ENCODE results near the gene SH3BP1. TPM values are rescaled to one million over a fixed set of nuclear protein-coding genes. Genes with fewer than 3 reads are reported as not detected.
A peak's percentile ranks its signal among the peaks of the same experiment; 100 is the strongest.

The SH3BP1 gene
- polyA plus RNA-seq, 2 of the 4 experiments (the other 2 are of a cell fraction), result 1.8 to 2.7 TPM

DNA sequence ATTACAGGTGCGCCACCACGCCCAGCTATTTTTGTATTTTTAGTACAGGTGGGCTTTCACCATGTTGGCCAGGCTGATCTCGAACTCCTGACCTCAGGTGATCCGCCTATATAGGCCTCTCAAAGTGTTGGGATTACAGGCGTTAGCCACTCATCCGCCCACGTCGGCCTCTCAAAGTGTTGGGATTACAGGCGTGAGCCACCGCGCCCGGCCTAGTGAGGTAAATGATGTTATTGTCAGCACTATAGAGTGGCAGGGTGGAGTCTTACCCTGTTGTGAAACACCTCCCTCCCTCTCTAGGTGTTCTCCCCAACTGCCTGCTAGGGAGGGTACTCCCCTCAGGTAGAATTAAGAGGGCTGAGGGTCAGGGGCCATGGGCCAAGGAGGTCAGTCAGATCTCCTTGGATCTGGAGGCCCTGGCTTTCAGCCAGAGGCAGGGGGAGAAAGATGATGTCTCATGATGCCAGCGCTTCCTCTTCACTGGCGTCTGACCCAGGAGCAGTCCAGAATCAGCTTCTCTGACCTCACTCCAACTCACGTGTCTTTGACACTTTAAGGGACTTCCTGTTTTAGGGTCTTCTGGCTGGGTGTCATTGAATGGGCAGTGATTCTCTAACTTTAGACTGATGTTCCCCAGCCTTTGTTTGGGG, 28.9 kb upstream of the SH3BP1 start:
- H3K4me1 ChIP-seq, result peaks cover 9% of the 10 kb centered on the region; the same call in 2 of the 3 replicates
- 91% methylated on average over 14 of the region's 15 CpGs for WGBS (ENCODE audit: missing lambda C conversion rate)
- ATAC-seq, result no peak
- TF ChIP-seq, protein P1, sequence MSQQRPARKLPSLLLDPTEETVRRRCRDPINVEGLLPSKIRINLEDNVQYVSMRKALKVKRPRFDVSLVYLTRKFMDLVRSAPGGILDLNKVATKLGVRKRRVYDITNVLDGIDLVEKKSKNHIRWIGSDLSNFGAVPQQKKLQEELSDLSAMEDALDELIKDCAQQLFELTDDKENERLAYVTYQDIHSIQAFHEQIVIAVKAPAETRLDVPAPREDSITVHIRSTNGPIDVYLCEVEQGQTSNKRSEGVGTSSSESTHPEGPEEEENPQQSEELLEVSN (IDR thresholded peaks at IDR 0.05; ENCODE audit: borderline replicate concordance, low read depth), result no peak
- TF ChIP-seq KDM1A (IDR thresholded peaks at IDR 0.05; ENCODE audit: low read depth), result no peak
- no peak for TF ChIP-seq CEBPB (IDR thresholded peaks at IDR 0.05)
- TF ChIP-seq GATA3 (IDR thresholded peaks at IDR 0.05; ENCODE audit: borderline replicate concordance), result no peak
- TF ChIP-seq NFE2L2 (conservative IDR thresholded peaks at IDR 0.05; ENCODE audit: low read length), result no peak
- TF ChIP-seq SMC3 (IDR thresholded peaks at IDR 0.05), result no peak
- TF ChIP-seq, protein P2, sequence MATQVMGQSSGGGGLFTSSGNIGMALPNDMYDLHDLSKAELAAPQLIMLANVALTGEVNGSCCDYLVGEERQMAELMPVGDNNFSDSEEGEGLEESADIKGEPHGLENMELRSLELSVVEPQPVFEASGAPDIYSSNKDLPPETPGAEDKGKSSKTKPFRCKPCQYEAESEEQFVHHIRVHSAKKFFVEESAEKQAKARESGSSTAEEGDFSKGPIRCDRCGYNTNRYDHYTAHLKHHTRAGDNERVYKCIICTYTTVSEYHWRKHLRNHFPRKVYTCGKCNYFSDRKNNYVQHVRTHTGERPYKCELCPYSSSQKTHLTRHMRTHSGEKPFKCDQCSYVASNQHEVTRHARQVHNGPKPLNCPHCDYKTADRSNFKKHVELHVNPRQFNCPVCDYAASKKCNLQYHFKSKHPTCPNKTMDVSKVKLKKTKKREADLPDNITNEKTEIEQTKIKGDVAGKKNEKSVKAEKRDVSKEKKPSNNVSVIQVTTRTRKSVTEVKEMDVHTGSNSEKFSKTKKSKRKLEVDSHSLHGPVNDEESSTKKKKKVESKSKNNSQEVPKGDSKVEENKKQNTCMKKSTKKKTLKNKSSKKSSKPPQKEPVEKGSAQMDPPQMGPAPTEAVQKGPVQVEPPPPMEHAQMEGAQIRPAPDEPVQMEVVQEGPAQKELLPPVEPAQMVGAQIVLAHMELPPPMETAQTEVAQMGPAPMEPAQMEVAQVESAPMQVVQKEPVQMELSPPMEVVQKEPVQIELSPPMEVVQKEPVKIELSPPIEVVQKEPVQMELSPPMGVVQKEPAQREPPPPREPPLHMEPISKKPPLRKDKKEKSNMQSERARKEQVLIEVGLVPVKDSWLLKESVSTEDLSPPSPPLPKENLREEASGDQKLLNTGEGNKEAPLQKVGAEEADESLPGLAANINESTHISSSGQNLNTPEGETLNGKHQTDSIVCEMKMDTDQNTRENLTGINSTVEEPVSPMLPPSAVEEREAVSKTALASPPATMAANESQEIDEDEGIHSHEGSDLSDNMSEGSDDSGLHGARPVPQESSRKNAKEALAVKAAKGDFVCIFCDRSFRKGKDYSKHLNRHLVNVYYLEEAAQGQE (IDR thresholded peaks at IDR 0.05), result no peak
- no peak for TF ChIP-seq ZFP36 (IDR thresholded peaks at IDR 0.05; ENCODE audit: borderline replicate concordance, partially characterized antibody)
- no peak for TF ChIP-seq ZNF302 (CRISPR knock-in tag; IDR thresholded peaks at IDR 0.05)
- no peak for TF ChIP-seq FOSB (CRISPR knock-in tag; IDR thresholded peaks at IDR 0.05)
- TF ChIP-seq, protein P3, sequence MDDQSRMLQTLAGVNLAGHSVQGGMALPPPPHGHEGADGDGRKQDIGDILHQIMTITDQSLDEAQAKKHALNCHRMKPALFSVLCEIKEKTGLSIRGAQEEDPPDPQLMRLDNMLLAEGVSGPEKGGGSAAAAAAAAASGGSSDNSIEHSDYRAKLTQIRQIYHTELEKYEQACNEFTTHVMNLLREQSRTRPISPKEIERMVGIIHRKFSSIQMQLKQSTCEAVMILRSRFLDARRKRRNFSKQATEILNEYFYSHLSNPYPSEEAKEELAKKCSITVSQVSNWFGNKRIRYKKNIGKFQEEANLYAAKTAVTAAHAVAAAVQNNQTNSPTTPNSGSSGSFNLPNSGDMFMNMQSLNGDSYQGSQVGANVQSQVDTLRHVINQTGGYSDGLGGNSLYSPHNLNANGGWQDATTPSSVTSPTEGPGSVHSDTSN (IDR thresholded peaks at IDR 0.05), result no peak
- TF ChIP-seq KDM5A (IDR thresholded peaks at IDR 0.05), result no peak
- no peak for FAIRE-seq
- H3K27ac ChIP-seq, result no peak overlapping the region
- no peak for DNase-seq (ENCODE audit: low read depth in 1 of 2, low spot score in 1 of 2)
- no peak overlapping the region for H3K4me3 ChIP-seq
- ChIA-PET POLR2A (interaction anchor here (2.7 kb wide), 1 partner anchor 19 kb away, joined by 23 read pairs; no protein-coding TSS in a partner anchor), CTCF (interaction anchor here (0.9 to 1.6 kb wide), 6 partner anchors 8 to 33 kb away, joined by 3 to 8 read pairs (median 3); no protein-coding TSS in a partner anchor)
- H3K4me2 ChIP-seq, result peak overlapping the region; percentile 95
- H3K9me3 ChIP-seq, result no peaks in the 10 kb centered on the region

DNA sequence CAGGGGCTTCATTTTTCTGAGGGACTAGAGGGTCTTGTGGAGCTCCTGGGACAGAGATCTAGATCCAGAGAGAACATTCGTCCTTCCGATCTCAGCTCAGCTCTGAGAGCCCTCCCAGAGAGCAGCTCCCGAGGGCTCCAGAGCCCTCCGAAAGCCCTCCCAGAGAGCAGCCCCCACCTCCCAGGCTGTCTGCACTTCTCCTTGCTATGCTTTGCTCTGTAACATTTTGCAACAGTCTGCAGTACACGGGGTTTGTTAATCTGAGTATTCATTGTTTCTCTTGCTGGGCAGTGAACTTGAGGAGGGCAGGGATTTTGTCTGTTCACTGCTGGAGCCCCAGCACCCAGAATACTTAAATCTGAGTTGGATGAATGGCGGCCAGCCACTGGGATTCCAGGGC, 28.3 kb upstream of the SH3BP1 start:
- ChIA-PET POLR2A (no interaction called here), CTCF (interaction anchor here (0.7 to 1.5 kb wide), 2 partner anchors 9 to 13 kb away, joined by 3 read pairs; no protein-coding TSS in a partner anchor)
- DNase-seq (ENCODE audit: low read depth in 1 of 2, low spot score in 1 of 2) (no peak), FAIRE-seq (no peak), ATAC-seq (no peak)
- H3K27ac ChIP-seq, result no peak overlapping the region
- no peak overlapping the region for H3K4me3 ChIP-seq
- WGBS (ENCODE audit: missing lambda C conversion rate), result 97% methylated on average over 5 of the region's 6 CpGs
- peaks cover 9% of the 10 kb centered on the region; the same call in 2 of the 3 replicates for H3K4me1 ChIP-seq
- H3K4me2 ChIP-seq, result no peak overlapping the region
- TF ChIP-seq RCOR1 (IDR thresholded peaks at IDR 0.05; ENCODE audit: low read depth, low read length), result no peak
- no peak for TF ChIP-seq PHF8 (IDR thresholded peaks at IDR 0.05; ENCODE audit: borderline replicate concordance, low read depth)
- TF ChIP-seq TFCP2L1 (CRISPR knock-in tag; IDR thresholded peaks at IDR 0.05), result no peak
- TF ChIP-seq, protein P4, sequence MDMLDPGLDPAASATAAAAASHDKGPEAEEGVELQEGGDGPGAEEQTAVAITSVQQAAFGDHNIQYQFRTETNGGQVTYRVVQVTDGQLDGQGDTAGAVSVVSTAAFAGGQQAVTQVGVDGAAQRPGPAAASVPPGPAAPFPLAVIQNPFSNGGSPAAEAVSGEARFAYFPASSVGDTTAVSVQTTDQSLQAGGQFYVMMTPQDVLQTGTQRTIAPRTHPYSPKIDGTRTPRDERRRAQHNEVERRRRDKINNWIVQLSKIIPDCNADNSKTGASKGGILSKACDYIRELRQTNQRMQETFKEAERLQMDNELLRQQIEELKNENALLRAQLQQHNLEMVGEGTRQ (IDR thresholded peaks at IDR 0.05), result no peak
- TF ChIP-seq, protein P3 (IDR thresholded peaks at IDR 0.05), result no peak
- no peak for TF ChIP-seq HEYL (CRISPR knock-in tag; IDR thresholded peaks at IDR 0.05)
- TF ChIP-seq EHF (CRISPR knock-in tag; IDR thresholded peaks at IDR 0.05), result no peak
- TF ChIP-seq NPAS2 (CRISPR knock-in tag; IDR thresholded peaks at IDR 0.05; ENCODE audit: borderline replicate concordance), result no peak
- TF ChIP-seq MYC (IDR thresholded peaks at IDR 0.05; ENCODE audit: borderline replicate concordance, low read length), result no peak
- TF ChIP-seq CBX2 (IDR thresholded peaks at IDR 0.05; ENCODE audit: borderline replicate concordance, low read depth), result no peak
- TF ChIP-seq EP300 (IDR thresholded peaks at IDR 0.05), result no peak
- TF ChIP-seq KDM5A (IDR thresholded peaks at IDR 0.05), result no peak
- no peak for TF ChIP-seq MAFK (IDR thresholded peaks at IDR 0.05; ENCODE audit: partially characterized antibody)
- TF ChIP-seq JUNB (IDR thresholded peaks at IDR 0.05), result no peak
- no peaks in the 10 kb centered on the region for H3K9me3 ChIP-seq
